Measurements from ENCODE around the gene POPDC2.

DNA sequence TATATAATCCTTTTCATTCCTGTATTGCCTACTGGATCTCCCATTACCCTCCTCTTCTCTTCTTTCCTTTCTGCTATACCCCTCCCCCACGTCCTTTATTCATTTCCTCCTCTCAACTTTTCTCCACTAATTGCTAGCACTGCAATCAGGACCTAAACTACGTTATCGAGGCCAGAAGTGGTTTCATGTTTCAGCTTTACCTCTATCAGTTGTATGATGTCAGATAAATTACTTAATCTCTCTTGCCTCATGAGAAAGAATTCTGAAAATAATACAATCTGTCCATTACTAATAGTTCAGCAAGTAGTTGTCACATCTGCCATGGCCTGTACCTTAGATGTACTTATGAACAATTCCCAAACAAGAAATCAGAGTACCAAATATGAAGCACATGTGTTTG, 10.6 kb downstream of the POPDC2 start:
- no peak for TF ChIP-seq TAF1 (IDR thresholded peaks at IDR 0.05; ENCODE audit: borderline replicate concordance, low read depth, low read length)
- TF ChIP-seq CTCF (IDR thresholded peaks at IDR 0.05), result no peak
- TF ChIP-seq POLR2AphosphoS5 (IDR thresholded peaks at IDR 0.05; ENCODE audit: low read depth, low read length), result no peak
- TF ChIP-seq YY1 (IDR thresholded peaks at IDR 0.05; ENCODE audit: low read depth), result no peak
- TF ChIP-seq RAD21 (IDR thresholded peaks at IDR 0.05; ENCODE audit: low read length), result no peak
- no peak for TF ChIP-seq RCOR1 (IDR thresholded peaks at IDR 0.05; ENCODE audit: low read length)
- TF ChIP-seq MXI1 (IDR thresholded peaks at IDR 0.05; ENCODE audit: low read depth, low read length), result no peak
- no peak for TF ChIP-seq EP300 (IDR thresholded peaks at IDR 0.05; ENCODE audit: borderline replicate concordance in 1 of 2, low read depth in 1 of 2, low read length in 1 of 2)
- TF ChIP-seq GABPA (IDR thresholded peaks at IDR 0.05; ENCODE audit: low read depth), result no peak
